Choroid plexus epithelial cell (primary cell): ENCODE measurements around the gene VARS2.
A peak's percentile ranks its signal among the peaks of the same experiment; 100 is the strongest.

ENCODE experiments used
- DNase-seq: peaks from one replicate; pipeline ENCODE4 v3.0.0-alpha.2; 2010; ENCODE audit warnings: low read depth
- H3K4me3 ChIP-seq: 2 replicates; pipeline ENCODE4 v1.5.1; 2011; ENCODE audit warnings: low read depth, mild to moderate bottlenecking, control low read depth, low read length, moderate library complexity
- CTCF ChIP-seq: conservative IDR thresholded peaks from 2 replicates; pipeline ENCODE4 v1.5.1; 2011; ENCODE audit warnings: low read depth, mild to moderate bottlenecking, control low read depth, inconsistent platforms, low read length, moderate library complexity

VARS2 gene

DNA sequence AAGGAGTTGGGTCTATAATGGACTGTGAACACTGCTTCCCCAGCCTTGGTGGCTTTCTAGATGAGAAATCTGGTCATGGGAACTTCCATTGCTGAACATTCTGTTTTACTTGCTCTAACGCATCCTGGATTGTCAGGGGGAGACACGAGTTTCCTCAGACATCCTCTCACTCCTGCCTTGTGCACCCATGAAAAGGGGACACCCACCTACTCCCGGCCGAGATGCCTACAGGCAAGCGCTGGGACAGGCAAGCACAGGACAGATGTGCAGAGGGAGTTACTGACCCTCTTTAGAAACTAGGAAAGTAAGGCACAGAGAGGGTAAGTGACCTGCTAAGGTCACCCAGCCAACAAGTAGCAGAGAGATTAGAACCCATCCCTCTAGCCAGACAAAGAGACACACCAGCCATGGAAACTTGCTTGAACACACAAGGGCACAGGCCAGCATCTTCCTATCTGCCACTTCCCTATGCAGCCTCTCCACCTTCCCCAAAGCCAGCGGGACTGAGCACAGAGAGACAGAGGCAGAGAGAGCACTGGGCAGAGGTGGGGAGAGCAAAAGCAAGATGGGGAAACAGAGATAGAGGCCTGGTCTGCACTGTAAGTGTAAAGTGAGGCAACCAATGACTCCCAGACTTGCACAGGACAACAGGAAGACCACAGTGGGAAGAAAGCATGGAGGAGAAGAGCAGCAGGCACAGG is 18.8 kb downstream of the VARS2 start:
- no peak for TF ChIP-seq CTCF
- H3K4me3 ChIP-seq = no peak overlapping the region
- DNase-seq = no peak

DNA sequence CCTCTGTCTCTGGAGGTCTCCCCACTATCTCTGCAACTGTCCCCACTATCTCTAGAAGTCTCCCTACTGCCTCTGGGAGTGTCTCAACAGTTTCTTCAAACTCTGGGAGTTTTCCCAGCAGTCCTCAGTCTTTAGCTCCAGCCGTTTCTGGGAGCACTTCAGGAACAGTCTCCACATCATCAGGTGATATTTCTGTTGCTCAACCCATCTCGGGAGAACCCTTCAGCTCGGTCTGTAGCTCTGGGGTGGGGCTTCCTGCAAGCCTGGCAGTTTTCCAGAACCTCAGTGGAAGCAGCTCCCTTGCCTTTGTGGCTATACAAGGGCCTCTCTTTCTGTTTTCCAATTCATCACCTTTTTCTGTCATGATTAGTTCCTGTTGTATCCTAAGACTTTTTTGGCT is 21.0 kb downstream of the VARS2 start:
- H3K4me3 ChIP-seq = no peak overlapping the region
- no peak for TF ChIP-seq CTCF
- peak; percentile 73 for DNase-seq

- H3K4me3 ChIP-seq = no peak overlapping the region
- DNase-seq = no peak
- no peak for TF ChIP-seq CTCF
These were observed 23.2 kb downstream of the VARS2 start for GRCh38 chr6:30937265-30937664.

DNA sequence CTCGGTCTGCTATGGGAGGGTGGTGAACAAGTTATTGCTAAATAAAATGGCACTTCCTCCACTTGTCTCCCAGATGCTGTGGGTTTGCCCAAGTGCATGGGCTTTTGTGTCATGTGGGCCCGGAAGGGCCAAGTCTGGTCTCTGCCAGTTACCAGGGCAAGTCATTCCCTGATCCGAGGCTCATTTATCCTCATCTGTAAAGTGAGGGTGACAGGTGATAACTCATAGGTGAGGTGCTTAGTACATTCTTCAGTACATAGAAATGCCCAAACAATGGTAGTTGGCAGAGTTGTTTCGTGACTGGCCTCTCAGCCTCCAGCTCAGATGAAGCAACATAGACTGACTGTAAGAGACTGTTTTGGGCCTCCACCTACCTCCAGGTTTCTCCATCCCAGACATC is 24.7 kb downstream of the VARS2 start:
- no peak for DNase-seq
- H3K4me3 ChIP-seq = no peak overlapping the region
- no peak for TF ChIP-seq CTCF

DNA sequence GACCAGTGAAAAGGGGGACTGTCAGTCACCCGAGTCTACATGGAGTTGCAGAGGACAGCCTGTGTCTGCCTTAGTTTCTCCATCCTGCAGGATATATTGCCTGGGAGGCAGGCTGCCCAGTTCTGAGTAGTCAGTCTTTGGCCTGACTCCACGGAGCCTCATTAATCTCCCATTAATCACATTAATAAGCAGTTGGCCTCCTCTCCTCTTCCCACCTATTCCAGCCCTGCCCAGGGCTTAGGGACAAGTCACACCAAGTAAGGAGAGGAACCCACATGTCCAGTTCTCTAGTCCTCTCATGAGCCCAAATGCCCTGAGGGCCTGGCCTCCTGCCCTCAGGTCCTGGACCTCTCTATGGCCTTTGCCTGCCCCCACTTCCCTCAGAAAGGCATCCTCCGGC is 25.4 kb downstream of the VARS2 start:
- TF ChIP-seq CTCF = no peak
- DNase-seq = no peak
- no peak overlapping the region for H3K4me3 ChIP-seq

DNA sequence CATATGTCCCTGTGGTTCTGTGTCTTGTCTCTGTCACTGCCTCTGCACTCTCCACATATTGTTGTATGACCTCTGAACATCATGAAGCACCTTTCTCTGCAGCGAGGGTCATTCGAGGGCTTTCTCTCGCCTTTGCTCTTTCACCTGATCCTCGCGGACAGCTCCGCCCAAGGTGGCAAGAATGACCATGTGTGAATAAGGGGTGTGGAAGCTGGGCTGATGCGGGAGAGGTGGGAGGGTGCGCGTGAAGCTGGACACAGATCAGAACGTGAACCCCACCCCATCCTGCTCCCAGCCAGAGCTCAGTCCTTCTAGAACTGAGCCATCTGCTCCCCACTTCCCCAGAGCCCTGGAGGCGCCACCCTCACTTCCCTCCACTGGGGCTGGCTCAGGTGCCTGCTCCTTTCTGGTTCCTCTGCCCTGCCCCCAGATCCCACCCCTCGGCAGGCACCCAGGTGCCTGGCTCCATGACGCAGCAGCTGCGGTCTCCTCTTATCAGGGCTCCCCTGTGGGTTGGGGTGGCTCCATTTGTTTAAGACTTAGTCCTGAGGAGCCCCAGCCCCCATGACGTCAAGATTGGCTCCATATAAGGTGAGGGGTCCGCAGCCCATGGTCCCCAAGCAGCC is 26.4 kb downstream of the VARS2 start, which contains the start of gene MUCL3:
TSS of gene MUCL3 (plus strand) at position 613 of the 626 bp plus-strand sequence. CDS start 27 bp downstream, outside the sequence.
- DNase-seq = no peak
- no peak for TF ChIP-seq CTCF
- no peak within 1 kb of the TSS for H3K4me3 ChIP-seq

- peak; percentile 88 for TF ChIP-seq CTCF
- peak; percentile 92 for DNase-seq
- H3K4me3 ChIP-seq = no peak overlapping the region
These were observed 28.5 kb downstream of the VARS2 start for GRCh38 chr6:30942338-30943060.
